ENCODE results near the gene SPARC.
A peak's percentile ranks its signal among the peaks of the same experiment; 100 is the strongest.

Gene SPARC

GRCh38 chr5:151676314-151676712, 10.4 kb downstream of the SPARC start:
- peak overlapping the region; percentile 35 for H3K4me2 ChIP-seq (ENCODE audit: low read depth, low read length, poor library complexity, severe bottlenecking)
- no peaks in the 10 kb centered on the region for H3K9me2 ChIP-seq (replicated peaks; ENCODE audit: low read depth, low read length)
- no peak overlapping the region for H2AFZ ChIP-seq (ENCODE audit: low read length)
- H3K27me3 ChIP-seq (ENCODE audit: insufficient read depth, low read length, poor library complexity, severe bottlenecking), result no peaks in the 10 kb centered on the region
- TF ChIP-seq EZH2phosphoT487 (IDR thresholded peaks at IDR 0.05; ENCODE audit: borderline replicate concordance) (no peak), CTCF (conservative IDR thresholded peaks at IDR 0.05; ENCODE audit: low read length) (no peak)
- H4K20me1 ChIP-seq (ENCODE audit: insufficient read depth, low read length, poor library complexity, severe bottlenecking), result no peaks in the 10 kb centered on the region
- no peaks in the 10 kb centered on the region for H3K79me2 ChIP-seq (ENCODE audit: insufficient read depth, low read length)
- no peaks in the 10 kb centered on the region for H3K9me3 ChIP-seq (ENCODE audit: insufficient read depth, low read depth, low read length)
- H3K4me3 ChIP-seq (ENCODE audit: low read length, poor library complexity, severe bottlenecking), result no peak overlapping the region
- peaks cover 31% of the 10 kb centered on the region for H3K4me1 ChIP-seq (ENCODE audit: insufficient read depth, low read length, poor library complexity, severe bottlenecking)
- no peak overlapping the region for H3K9ac ChIP-seq (ENCODE audit: low read depth, low read length, poor library complexity, severe bottlenecking)
- no peaks in the 10 kb centered on the region for H3F3A ChIP-seq (ENCODE audit: low read depth)
- H3K36me3 ChIP-seq (ENCODE audit: insufficient read depth, low read length), result no peaks in the 10 kb centered on the region

- Histone ChIP-seq H3K9me2 (replicated peaks; ENCODE audit: low read depth, low read length) (no peaks in the 10 kb centered on the region), H3K9ac (ENCODE audit: low read depth, low read length, poor library complexity, severe bottlenecking) (peak overlapping the region; percentile 11), H3F3A (ENCODE audit: low read depth) (no peaks in the 10 kb centered on the region), H3K36me3 (ENCODE audit: insufficient read depth, low read length) (no peaks in the 10 kb centered on the region), H3K27me3 (ENCODE audit: insufficient read depth, low read length, poor library complexity, severe bottlenecking) (no peaks in the 10 kb centered on the region), H3K4me2 (ENCODE audit: low read depth, low read length, poor library complexity, severe bottlenecking) (peak overlapping the region; percentile 35), H2AFZ (ENCODE audit: low read length) (0 out of 2 replicates have a peak overlapping the region, but pooled peaks have one; percentile 24), H3K4me1 (ENCODE audit: insufficient read depth, low read length, poor library complexity, severe bottlenecking) (peaks cover 32% of the 10 kb centered on the region), H4K20me1 (ENCODE audit: insufficient read depth, low read length, poor library complexity, severe bottlenecking) (no peaks in the 10 kb centered on the region), H3K4me3 (ENCODE audit: low read length, poor library complexity, severe bottlenecking) (no peak overlapping the region), H3K9me3 (ENCODE audit: insufficient read depth, low read depth, low read length) (no peaks in the 10 kb centered on the region), H3K79me2 (ENCODE audit: insufficient read depth, low read length) (no peaks in the 10 kb centered on the region)
- TF ChIP-seq CTCF (conservative IDR thresholded peaks at IDR 0.05; ENCODE audit: low read length) (no peak), EZH2phosphoT487 (IDR thresholded peaks at IDR 0.05; ENCODE audit: borderline replicate concordance) (no peak)
Observed at GRCh38 chr5:151675611-151676313, 11.0 kb downstream of the SPARC start.

GRCh38 chr5:151674626-151675610, 11.8 kb downstream of the SPARC start:
- 0 out of 2 replicates have a peak overlapping the region, but pooled peaks have one; percentile 24 for H2AFZ ChIP-seq (ENCODE audit: low read length)
- no peaks in the 10 kb centered on the region for H3K9me3 ChIP-seq (ENCODE audit: insufficient read depth, low read depth, low read length)
- TF ChIP-seq CTCF (conservative IDR thresholded peaks at IDR 0.05; ENCODE audit: low read length), result no peak
- no peak for TF ChIP-seq EZH2phosphoT487 (IDR thresholded peaks at IDR 0.05; ENCODE audit: borderline replicate concordance)
- H3K79me2 ChIP-seq (ENCODE audit: insufficient read depth, low read length), result no peaks in the 10 kb centered on the region
- peak overlapping the region; percentile 11 for H3K9ac ChIP-seq (ENCODE audit: low read depth, low read length, poor library complexity, severe bottlenecking)
- no peaks in the 10 kb centered on the region for H4K20me1 ChIP-seq (ENCODE audit: insufficient read depth, low read length, poor library complexity, severe bottlenecking)
- no peaks in the 10 kb centered on the region for H3K27me3 ChIP-seq (ENCODE audit: insufficient read depth, low read length, poor library complexity, severe bottlenecking)
- H3F3A ChIP-seq (ENCODE audit: low read depth), result no peaks in the 10 kb centered on the region
- H3K36me3 ChIP-seq (ENCODE audit: insufficient read depth, low read length), result no peaks in the 10 kb centered on the region; the same call in 1 of the 2 replicates
- H3K4me2 ChIP-seq (ENCODE audit: low read depth, low read length, poor library complexity, severe bottlenecking), result peak overlapping the region; percentile 35
- H3K9me2 ChIP-seq (replicated peaks; ENCODE audit: low read depth, low read length), result no peaks in the 10 kb centered on the region
- H3K4me3 ChIP-seq (ENCODE audit: low read length, poor library complexity, severe bottlenecking), result no peak overlapping the region
- peaks cover 32% of the 10 kb centered on the region for H3K4me1 ChIP-seq (ENCODE audit: insufficient read depth, low read length, poor library complexity, severe bottlenecking)

All from Loucy (cell line).